Measurements from ENCODE around the gene ZNF148. TPM values are rescaled to one million over a fixed set of nuclear protein-coding genes. Genes with fewer than 3 reads are reported as not detected.
A peak's percentile ranks its signal among the peaks of the same experiment; 100 is the strongest.

The ZNF148 gene
- total RNA-seq, 1 experiment from 2014 or later, result 19.7 TPM

DNA sequence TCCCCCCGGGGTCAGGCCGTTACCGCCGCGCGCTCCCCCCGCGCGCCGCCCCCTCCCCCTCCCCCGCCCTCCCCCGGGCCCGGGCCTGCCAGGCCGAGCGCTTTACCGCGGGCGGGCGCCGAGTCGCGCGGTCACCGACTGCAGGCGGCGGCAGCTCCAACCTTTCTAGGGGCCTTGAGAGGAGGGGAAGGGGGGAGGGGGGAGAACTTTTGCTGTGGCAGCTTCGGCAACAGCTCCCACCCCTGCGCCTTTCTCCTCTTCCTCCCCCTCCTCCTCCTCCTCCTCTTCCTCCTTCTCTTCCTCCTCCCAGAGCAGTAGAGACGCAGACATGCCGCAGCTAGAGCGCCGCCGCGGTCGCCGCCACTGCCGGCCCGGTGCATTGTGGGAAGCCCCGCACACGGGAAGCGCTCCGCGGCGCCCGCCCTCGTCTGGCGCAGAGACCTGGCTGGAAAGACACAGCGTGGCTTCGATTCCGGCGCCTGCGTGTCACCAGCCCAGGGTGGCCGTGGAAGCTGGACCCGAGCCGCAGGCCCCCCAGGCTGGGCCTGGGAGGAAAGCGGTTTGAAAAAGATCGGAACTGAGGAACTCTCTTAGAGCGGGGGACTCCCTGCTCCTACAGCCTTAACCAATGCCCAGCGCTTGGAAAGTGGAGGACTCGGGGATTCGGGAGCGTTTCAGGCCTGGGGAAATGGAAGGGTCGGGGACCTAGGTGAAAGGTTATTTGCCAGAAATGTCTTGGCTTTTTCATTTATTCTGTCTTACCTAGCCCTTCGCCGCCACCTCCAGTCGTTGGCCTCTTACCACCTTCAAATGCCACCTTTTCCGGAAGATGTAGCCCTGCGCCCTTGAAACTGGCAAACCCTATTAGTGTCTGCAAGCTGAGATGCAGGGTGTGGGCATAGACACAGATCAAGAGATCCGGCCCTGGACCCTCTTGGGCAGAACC, at the start of gene ZNF148 (continued):
- no peak for TF ChIP-seq CTCF (IDR thresholded peaks at IDR 0.05)
- TF ChIP-seq, protein P1, sequence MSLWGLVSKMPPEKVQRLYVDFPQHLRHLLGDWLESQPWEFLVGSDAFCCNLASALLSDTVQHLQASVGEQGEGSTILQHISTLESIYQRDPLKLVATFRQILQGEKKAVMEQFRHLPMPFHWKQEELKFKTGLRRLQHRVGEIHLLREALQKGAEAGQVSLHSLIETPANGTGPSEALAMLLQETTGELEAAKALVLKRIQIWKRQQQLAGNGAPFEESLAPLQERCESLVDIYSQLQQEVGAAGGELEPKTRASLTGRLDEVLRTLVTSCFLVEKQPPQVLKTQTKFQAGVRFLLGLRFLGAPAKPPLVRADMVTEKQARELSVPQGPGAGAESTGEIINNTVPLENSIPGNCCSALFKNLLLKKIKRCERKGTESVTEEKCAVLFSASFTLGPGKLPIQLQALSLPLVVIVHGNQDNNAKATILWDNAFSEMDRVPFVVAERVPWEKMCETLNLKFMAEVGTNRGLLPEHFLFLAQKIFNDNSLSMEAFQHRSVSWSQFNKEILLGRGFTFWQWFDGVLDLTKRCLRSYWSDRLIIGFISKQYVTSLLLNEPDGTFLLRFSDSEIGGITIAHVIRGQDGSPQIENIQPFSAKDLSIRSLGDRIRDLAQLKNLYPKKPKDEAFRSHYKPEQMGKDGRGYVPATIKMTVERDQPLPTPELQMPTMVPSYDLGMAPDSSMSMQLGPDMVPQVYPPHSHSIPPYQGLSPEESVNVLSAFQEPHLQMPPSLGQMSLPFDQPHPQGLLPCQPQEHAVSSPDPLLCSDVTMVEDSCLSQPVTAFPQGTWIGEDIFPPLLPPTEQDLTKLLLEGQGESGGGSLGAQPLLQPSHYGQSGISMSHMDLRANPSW (CRISPR knock-in tag; conservative IDR thresholded peaks at IDR 0.05; ENCODE audit: low read depth), result no peak
- TF ChIP-seq RORB (CRISPR knock-in tag; IDR thresholded peaks at IDR 0.05), result no peak
- TF ChIP-seq ARID4B (CRISPR knock-in tag; IDR thresholded peaks at IDR 0.05; ENCODE audit: borderline replicate concordance), result peak; percentile 87; the same call in 1 of the 2 replicates
- TF ChIP-seq ZNF232 (CRISPR knock-in tag; IDR thresholded peaks at IDR 0.05), result no peak
- TF ChIP-seq, protein P2, sequence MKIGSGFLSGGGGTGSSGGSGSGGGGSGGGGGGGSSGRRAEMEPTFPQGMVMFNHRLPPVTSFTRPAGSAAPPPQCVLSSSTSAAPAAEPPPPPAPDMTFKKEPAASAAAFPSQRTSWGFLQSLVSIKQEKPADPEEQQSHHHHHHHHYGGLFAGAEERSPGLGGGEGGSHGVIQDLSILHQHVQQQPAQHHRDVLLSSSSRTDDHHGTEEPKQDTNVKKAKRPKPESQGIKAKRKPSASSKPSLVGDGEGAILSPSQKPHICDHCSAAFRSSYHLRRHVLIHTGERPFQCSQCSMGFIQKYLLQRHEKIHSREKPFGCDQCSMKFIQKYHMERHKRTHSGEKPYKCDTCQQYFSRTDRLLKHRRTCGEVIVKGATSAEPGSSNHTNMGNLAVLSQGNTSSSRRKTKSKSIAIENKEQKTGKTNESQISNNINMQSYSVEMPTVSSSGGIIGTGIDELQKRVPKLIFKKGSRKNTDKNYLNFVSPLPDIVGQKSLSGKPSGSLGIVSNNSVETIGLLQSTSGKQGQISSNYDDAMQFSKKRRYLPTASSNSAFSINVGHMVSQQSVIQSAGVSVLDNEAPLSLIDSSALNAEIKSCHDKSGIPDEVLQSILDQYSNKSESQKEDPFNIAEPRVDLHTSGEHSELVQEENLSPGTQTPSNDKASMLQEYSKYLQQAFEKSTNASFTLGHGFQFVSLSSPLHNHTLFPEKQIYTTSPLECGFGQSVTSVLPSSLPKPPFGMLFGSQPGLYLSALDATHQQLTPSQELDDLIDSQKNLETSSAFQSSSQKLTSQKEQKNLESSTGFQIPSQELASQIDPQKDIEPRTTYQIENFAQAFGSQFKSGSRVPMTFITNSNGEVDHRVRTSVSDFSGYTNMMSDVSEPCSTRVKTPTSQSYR (CRISPR knock-in tag; IDR thresholded peaks at IDR 0.05), result peak; percentile 56; the same call in 1 of the 2 replicates
- peak; percentile 82 for TF ChIP-seq CREM (CRISPR knock-in tag; IDR thresholded peaks at IDR 0.05)
- TF ChIP-seq TCF7 (CRISPR knock-in tag; IDR thresholded peaks at IDR 0.05; ENCODE audit: low read depth), result no peak

DNA sequence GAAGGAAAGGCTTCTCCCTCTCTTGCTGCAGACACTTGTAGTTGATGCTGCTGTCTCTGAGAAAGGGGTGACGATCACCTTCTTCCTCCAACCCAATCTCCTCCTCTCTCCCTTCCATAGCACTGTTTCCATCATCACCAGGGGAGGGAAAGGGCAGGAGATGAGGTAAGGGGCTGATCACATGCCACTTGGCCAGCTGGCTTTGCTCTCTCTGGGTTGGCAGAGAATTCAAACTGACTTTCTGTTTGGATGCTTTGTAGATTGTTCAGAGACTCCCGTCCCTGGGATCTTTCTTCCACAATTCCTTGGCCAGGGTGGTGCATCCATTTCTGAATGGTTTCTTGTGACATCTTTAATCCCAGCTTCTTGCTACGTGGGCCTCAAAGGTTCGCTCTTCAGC, 43.2 kb upstream of the ZNF148 start:
- H3K4me3 Mint-ChIP-seq, result no peak overlapping the region
- DNase-seq (ENCODE audit: low spot score) (no peak), ATAC-seq (no peak)
- CTCF ChIA-PET, result no interaction called here
- H3K9me3 Mint-ChIP-seq, result peaks cover 11% of the 10 kb centered on the region
- no peaks in the 10 kb centered on the region; the same call in 1 of the 2 replicates for H3K27me3 Mint-ChIP-seq (ENCODE audit: low read depth)
- no peaks in the 10 kb centered on the region; the same call in 1 of the 2 replicates for H3K36me3 Mint-ChIP-seq
- no peak overlapping the region for H3K27ac Mint-ChIP-seq
- POLR2A ChIA-PET, result no interaction called here
- no peaks in the 10 kb centered on the region for H3K4me1 Mint-ChIP-seq
- TF ChIP-seq ZNF263 (CRISPR knock-in tag; IDR thresholded peaks at IDR 0.05; ENCODE audit: low read depth) (no peak), TCF7 (CRISPR knock-in tag; IDR thresholded peaks at IDR 0.05; ENCODE audit: low read depth) (no peak), ZNF425 (CRISPR knock-in tag; conservative IDR thresholded peaks at IDR 0.05) (no peak), RORB (CRISPR knock-in tag; IDR thresholded peaks at IDR 0.05) (no peak), ARID4B (CRISPR knock-in tag; IDR thresholded peaks at IDR 0.05; ENCODE audit: borderline replicate concordance) (no peak)
- TF ChIP-seq, protein P3, sequence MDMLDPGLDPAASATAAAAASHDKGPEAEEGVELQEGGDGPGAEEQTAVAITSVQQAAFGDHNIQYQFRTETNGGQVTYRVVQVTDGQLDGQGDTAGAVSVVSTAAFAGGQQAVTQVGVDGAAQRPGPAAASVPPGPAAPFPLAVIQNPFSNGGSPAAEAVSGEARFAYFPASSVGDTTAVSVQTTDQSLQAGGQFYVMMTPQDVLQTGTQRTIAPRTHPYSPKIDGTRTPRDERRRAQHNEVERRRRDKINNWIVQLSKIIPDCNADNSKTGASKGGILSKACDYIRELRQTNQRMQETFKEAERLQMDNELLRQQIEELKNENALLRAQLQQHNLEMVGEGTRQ (CRISPR knock-in tag; IDR thresholded peaks at IDR 0.05), result no peak
